Thoracic aorta (tissue), 2 donors: ENCODE results near the gene EXOC3L4. TPM values are rescaled to one million over a fixed set of nuclear protein-coding genes. Genes with fewer than 3 reads are reported as not detected.
"Not testable (repeated sequence)": the region's sequence is repeated elsewhere in the genome, so short reads cannot be mapped to it uniquely, and the experiment has no call there.

ENCODE experiments used
- ATAC-seq: fragments of 150-250 bp; one replicate; pipeline ENCODE4 v1.8.0; 2017; ENCODE audit warnings: low read depth; ENCODE audit not compliant: insufficient number of reproducible peaks, low FRiP score
- DNase-seq: peaks from one replicate; pipeline ENCODE4 v3.0.0-alpha.2; 2020; ENCODE audit warnings: low spot score
- H3K27ac ChIP-seq, 2 donors: fragments of 200-600 bp; sonication (generic); 1 replicate in 1 of 2; 2 replicates in 1 of 2; pipeline ENCODE4 v1.5.1; 2016; ENCODE audit warnings: mild to moderate bottlenecking in 2 of 2, moderate library complexity in 2 of 2
- H3K27me3 ChIP-seq: fragments of 200-600 bp; sonication (generic); replicated peaks from 2 replicates; pipeline ENCODE4 v1.6.0; 2016; ENCODE audit warnings: mild to moderate bottlenecking; ENCODE audit not compliant: insufficient read depth
- H3K36me3 ChIP-seq: fragments of 200-600 bp; sonication (generic); one replicate; pipeline ENCODE4 v1.5.1; 2016
- H3K4me1 ChIP-seq, 2 donors: fragments of 200-600 bp; sonication (generic); 1 replicate in 1 of 2; 2 replicates in 1 of 2; pipeline versions ENCODE4 v1.5.1 to v1.6.0; 2016; ENCODE audit warnings: low read depth in 2 of 2, mild to moderate bottlenecking in 1 of 2; ENCODE audit not compliant: control insufficient read depth in 1 of 2
- H3K4me3 ChIP-seq: fragments of 200-600 bp; sonication (generic); 2 replicates; pipeline ENCODE4 v1.5.1; 2016; ENCODE audit warnings: mild to moderate bottlenecking
- H3K9me3 ChIP-seq: fragments of 200-600 bp; sonication (generic); 2 replicates; pipeline ENCODE4 v1.5.1; 2016
- CTCF ChIP-seq: fragments of 200-600 bp; sonication (generic); IDR thresholded peaks from one replicate; pipeline ENCODE4 v1.5.1; 2019; ENCODE audit warnings: antibody characterized with exemption
- total RNA-seq, 2 donors: library from RNA; depleted of rRNA; stranded (reverse); fragments of >200 nt; gene quantifications; one replicate each; pipeline versions ENCODE4 v1.1.0 to v1.2.3, GENCODE V29; 2016

The EXOC3L4 gene
- total RNA-seq, 2 donors from 2014 or later = not detected

- H3K36me3 ChIP-seq = no peaks in the 10 kb centered on the region
- no peak overlapping the region for H3K4me3 ChIP-seq
- ATAC-seq (no peak), DNase-seq (no peak)
- no peak overlapping the region for H3K27ac ChIP-seq
- no peak for TF ChIP-seq CTCF
- no peaks in the 10 kb centered on the region for H3K27me3 ChIP-seq
- H3K9me3 ChIP-seq = no peaks in the 10 kb centered on the region
- H3K4me1 ChIP-seq = no peaks in the 10 kb centered on the region
Observed at GRCh38 chr14:103149351-103150237, 55.1 kb downstream of the EXOC3L4 start.

DNA sequence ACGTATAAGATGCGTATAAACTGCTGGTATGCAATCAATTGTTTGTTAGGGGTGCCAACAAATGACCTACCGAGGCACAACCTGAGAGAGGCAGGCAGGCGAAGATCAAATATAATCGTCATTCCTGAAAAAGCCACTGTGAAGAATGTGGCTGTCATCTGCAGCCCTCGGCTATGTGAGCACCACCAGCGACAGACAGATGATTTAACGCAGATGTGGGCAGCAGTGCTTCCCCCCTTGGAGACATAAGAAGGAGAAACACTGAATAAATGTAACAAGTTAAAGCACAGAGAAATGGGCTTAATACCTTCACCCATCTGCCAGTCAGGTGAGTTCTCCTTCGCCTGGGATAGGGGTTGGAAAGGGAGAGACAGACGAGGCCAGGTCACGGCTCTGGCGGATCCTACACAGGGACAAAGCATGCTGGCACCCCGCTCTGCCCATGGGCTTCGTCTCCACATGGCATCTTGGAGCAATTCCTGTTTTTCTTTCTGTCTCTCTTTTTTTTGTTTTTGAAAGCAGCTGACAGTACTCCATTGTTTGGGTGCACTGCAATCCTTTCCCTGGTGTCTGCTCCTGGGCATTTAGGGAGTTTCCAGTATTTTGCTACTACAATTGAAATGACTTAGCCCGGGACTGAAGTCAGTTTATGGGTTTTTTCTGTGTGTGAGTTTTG, 56.9 kb downstream of the EXOC3L4 start:
- no peak for DNase-seq
- no peak for TF ChIP-seq CTCF
- no peaks in the 10 kb centered on the region for H3K9me3 ChIP-seq
- ATAC-seq = no peak
- no peak overlapping the region for H3K4me3 ChIP-seq
- no peaks in the 10 kb centered on the region for H3K36me3 ChIP-seq
- H3K27me3 ChIP-seq = no peaks in the 10 kb centered on the region
- no peak overlapping the region for H3K27ac ChIP-seq
- no peaks in the 10 kb centered on the region for H3K4me1 ChIP-seq

- ATAC-seq (no peak), DNase-seq (no peak)
- Histone ChIP-seq H3K4me1 (no peaks in the 10 kb centered on the region), H3K4me3 (no peak overlapping the region), H3K27ac (no peak overlapping the region), H3K9me3 (no peaks in the 10 kb centered on the region), H3K27me3 (no peaks in the 10 kb centered on the region), H3K36me3 (no peaks in the 10 kb centered on the region)
- TF ChIP-seq CTCF = no peak
Observed at GRCh38 chr14:103155010-103155409, 60.5 kb downstream of the EXOC3L4 start.

- H3K9me3 ChIP-seq, H3K27me3 ChIP-seq, H3K4me1 ChIP-seq, H3K27ac ChIP-seq, H3K36me3 ChIP-seq, DNase-seq, H3K4me3 ChIP-seq, ATAC-seq: not testable (repeated sequence)
Observed at GRCh38 chr14:103155416-103155815, 60.9 kb downstream of the EXOC3L4 start.

DNA sequence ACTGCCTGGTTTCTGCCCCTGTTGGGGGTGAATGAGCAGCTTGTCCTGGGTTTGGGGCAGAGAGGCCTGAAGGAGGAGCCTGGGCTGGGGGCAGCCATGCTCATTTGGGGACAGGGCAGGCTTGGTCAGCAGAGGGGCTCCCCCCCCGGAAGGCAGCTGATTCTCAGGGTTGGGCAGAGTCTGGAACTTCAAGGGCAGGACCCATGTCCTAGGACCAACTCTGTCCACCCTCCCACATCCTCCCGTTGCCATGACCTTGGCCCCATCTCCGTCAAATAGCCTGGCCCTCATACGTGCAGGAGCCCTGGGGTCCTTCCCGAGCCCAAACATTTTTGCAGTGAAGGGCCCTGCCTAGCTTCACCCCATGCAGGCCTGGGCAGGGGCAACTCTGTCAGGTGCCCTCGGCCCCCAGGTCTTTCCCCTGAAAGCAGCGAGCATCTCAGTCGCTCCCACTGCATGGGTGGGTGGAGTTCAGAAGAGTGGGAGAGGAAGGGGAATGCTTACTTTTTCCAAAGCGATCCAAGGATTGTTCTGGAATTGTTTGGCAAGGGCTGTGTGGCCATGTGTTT, 61.4 kb downstream of the EXOC3L4 start:
- Histone ChIP-seq H3K9me3 (no peaks in the 10 kb centered on the region), H3K27me3 (no peaks in the 10 kb centered on the region), H3K4me1 (peaks cover 0 to 2% of the 10 kb centered on the region in 2 donors), H3K36me3 (no peaks in the 10 kb centered on the region), H3K4me3 (no peak overlapping the region), H3K27ac (no peak overlapping the region)
- ATAC-seq (no peak), DNase-seq (no peak)
- TF ChIP-seq CTCF = no peak
